Epithelial cell of prostate (primary cell): ENCODE results near the gene LRRC4B.

Experiments
- DNase-seq: peaks from one replicate; pipeline ENCODE4 v3.0.0-alpha.2; 2011; ENCODE audit warnings: low read depth, low spot score
- H3K27ac ChIP-seq: fragments of 450-650 bp; 2 replicates; pipeline ENCODE4 v1.5.1; 2017; ENCODE audit warnings: mild to moderate bottlenecking

Gene LRRC4B

GRCh38 chr19:50490991-50491472 lies 77.2 kb downstream of the LRRC4B start:
- H3K27ac ChIP-seq: no peak overlapping the region
- DNase-seq: no peak

GRCh38 chr19:50490411-50490811 lies 77.8 kb downstream of the LRRC4B start:
- no peak for DNase-seq
- no peak overlapping the region for H3K27ac ChIP-seq

- H3K27ac ChIP-seq: no peak overlapping the region
- no peak for DNase-seq
Observed at GRCh38 chr19:50489461-50490011, 78.7 kb downstream of the LRRC4B start.

- no peak overlapping the region for H3K27ac ChIP-seq
- no peak for DNase-seq
Observed at GRCh38 chr19:50488389-50489194, 79.6 kb downstream of the LRRC4B start.

- no peak overlapping the region for H3K27ac ChIP-seq
- no peak for DNase-seq
Observed at GRCh38 chr19:50486823-50487515, 81.3 kb downstream of the LRRC4B start.

GRCh38 chr19:50485284-50485955 lies 82.8 kb downstream of the LRRC4B start:
- H3K27ac ChIP-seq: no peak overlapping the region
- DNase-seq: no peak

- H3K27ac ChIP-seq: no peak overlapping the region
- DNase-seq: no peak
Observed at GRCh38 chr19:50482916-50483315, 85.3 kb downstream of the LRRC4B start.

GRCh38 chr19:50482271-50482855 lies 85.9 kb downstream of the LRRC4B start:
- DNase-seq: no peak
- H3K27ac ChIP-seq: no peak overlapping the region

GRCh38 chr19:50481351-50482149 lies 86.7 kb downstream of the LRRC4B start:
- no peak for DNase-seq
- H3K27ac ChIP-seq: no peak overlapping the region

- no peak for DNase-seq
- no peak overlapping the region for H3K27ac ChIP-seq
Observed at GRCh38 chr19:50480281-50481111, 87.7 kb downstream of the LRRC4B start.

GRCh38 chr19:50479761-50480251 lies 88.4 kb downstream of the LRRC4B start:
- no peak overlapping the region for H3K27ac ChIP-seq
- no peak for DNase-seq

GRCh38 chr19:50478901-50479715 lies 89.1 kb downstream of the LRRC4B start:
- no peak overlapping the region for H3K27ac ChIP-seq
- no peak for DNase-seq

GRCh38 chr19:50477751-50478515 lies 90.3 kb downstream of the LRRC4B start:
- no peak for DNase-seq
- H3K27ac ChIP-seq: no peak overlapping the region

GRCh38 chr19:50476907-50477238 lies 91.4 kb downstream of the LRRC4B start:
- no peak for DNase-seq
- H3K27ac ChIP-seq: peak overlapping the region; percentile 66

- peak within 1 kb of the TSS; percentile 66 for H3K27ac ChIP-seq
- peak; percentile 85 for DNase-seq
Observed at GRCh38 chr19:50476224-50476906, 91.9 kb downstream of the LRRC4B start, which contains the start of the genes EMC10 and GARIN5A. TSS of gene EMC10 (plus strand) at chr19:50476507. CDS start at chr19:50476545, 38 bp downstream. TSS of gene GARIN5A (minus strand) at chr19:50476848. CDS start at chr19:50476388, 460 bp downstream.

GRCh38 chr19:50475736-50476223 lies 92.5 kb downstream of the LRRC4B start:
- no peak for DNase-seq
- no peak overlapping the region for H3K27ac ChIP-seq
